Activated T-cell treated with anti-CD3 and anti-CD28 coated beads, Interleukin-2, amount 50 U/mL, for 48 hours (primary cell): ENCODE measurements around the gene MTUS2.

Experiments
- DNase-seq, 2 experiments: peaks; one replicate each; pipeline ENCODE4 v3.0.0-alpha.2; 2020

The MTUS2 gene

DNA sequence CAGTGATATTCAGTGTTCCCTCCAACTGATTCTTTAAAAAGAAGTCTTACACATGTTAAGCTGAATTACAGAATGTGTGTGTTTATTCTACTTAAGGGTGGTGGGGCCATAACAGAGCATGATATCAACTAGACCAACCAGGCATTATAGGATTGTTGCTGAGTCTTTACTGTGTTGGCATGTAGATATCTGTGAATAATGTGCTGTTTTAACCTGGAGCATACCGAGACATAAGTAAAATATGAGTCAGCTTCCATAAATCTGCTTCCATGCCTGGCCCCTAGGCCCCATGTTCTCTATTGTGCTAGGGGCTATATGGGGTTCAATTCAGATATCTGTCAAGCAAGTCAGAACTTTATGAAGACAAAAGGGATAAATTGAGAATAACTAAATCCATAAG, 295.7 kb downstream of the MTUS2 start:
- DNase-seq = no peak

DNA sequence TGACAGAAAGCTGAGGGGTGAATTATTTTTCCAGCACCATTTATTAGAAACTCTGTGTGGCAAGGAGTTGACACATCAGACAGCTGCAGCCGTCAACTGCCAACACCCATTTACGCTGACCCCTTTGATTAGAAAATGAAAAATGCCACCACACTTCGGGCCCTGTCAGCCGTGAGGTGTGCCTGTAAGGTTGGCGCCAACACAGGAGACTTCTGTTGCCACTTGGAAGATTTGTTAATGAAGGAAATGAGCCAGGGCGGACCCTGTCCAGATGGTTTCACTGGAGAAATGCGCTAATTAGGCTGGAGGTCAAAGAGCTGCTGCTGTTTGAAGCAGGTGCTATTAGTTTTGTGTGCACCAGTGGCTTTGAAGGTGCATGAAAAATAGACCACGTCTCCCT, 297.5 kb downstream of the MTUS2 start:
- no peak for DNase-seq

DNA sequence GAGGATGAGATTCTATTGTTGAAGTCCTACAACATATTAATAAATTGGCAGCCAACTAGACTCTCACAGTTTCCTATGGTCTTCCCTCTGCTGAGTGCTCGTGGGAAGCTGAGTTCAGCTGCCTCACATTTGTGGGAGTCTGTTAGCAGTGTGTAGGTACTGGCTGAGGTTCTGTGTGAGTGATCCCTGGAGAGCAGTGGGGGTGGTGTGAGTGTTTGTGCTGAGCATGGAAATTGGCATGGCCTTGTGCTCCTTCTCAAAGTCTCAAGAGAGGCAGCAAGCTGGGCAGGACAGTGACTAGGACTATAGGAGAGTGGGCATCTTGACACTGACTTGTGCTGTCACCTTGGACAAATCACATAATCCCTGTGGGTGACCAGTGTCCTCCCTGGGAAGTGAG, 298.3 kb downstream of the MTUS2 start:
- no peak for DNase-seq

DNA sequence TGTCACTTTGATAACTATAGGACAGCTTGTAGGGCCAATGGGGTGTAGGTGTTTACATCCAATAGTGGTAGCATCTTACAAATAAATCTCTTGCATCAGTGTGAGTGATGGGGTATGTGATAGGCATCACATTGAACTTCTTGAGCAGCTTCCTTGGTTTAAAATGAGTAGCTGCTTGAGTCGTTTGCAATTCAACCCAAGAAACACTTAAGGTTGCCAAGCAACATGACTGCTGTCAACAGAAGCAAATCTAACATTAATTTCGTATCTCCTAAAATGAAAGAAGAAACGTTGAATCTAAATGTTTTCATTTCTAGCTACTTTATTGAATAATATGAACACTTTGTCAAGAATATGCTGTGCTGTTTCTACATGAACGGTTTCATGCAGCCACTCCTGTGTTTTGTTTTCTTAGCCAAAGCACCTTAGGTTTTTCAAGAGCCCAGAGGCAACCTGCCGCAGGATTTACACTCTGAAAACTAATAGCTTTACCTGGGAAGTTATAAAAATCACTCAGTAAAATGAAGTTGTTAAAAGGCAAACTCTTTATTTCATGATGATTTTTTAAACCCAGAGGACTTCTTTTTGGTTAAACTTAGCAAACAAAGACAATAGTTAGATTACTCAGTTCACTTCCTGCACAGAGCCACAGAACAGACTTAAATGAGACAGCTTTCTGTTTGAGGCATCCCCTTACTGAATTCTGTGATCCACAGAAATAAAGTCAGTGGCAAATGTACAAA, 305.2 kb downstream of the MTUS2 start:
- DNase-seq = no peak

DNA sequence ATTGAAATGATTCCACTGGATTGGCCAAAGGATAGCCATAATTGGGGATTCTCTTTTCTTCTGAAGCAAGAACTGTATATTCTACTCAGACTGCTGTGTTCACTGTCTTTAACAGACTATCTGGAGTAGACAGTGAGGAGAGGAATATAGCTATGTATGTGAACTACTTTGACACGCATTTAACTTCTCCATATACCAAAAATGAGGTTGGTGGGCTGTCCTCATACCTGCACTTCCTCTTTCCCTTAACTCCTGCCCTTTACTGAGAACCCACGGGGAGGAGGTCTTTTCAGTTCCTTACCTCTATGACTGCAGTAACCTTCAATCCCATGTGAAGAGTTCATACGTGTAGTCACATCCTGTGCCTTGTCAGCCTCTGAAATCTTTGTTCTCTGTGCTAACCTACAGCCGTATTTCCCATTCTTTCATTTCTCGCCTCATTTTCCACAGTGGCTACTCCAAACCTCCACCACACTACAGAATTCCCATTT, 305.8 kb downstream of the MTUS2 start:
- no peak for DNase-seq

DNA sequence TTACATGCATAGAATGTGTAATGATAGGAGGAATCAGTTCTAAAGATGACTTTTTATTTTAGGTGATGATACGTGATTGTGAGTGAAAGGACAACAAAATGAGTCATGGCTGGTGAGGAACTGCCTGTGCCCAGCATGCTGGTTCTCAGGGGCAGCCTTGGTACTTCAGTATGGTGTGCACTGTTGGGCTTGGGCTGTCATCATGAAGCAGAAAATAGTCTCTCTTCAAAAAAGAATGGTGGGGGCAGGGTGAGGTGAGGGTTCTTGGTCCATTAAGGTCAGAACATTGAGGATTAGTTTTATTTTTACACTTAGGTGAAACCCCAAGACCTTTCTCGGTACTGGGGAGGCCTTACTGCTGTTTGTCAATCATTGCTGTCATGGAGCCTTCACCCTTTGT, 309.5 kb downstream of the MTUS2 start:
- DNase-seq = no peak

DNA sequence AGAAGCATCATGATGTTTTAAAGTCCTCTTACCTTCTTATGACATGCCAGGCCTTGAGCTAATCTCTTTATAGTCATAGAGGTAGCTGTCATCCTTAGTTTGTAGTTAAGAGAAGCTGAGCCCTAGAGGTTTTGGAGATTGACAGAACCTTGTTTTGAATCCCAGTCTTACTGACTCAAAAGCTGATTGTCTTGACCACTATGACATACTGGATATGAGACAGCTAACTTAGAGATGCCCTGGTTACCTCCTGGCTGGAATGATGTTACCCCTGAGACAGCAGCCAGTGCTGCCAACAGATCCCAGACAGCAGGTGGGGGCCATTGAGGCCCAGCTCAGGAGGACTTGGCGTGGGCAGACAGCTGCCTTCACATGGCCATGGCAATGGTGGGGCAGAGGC, 311.0 kb downstream of the MTUS2 start:
- DNase-seq = no peak

DNA sequence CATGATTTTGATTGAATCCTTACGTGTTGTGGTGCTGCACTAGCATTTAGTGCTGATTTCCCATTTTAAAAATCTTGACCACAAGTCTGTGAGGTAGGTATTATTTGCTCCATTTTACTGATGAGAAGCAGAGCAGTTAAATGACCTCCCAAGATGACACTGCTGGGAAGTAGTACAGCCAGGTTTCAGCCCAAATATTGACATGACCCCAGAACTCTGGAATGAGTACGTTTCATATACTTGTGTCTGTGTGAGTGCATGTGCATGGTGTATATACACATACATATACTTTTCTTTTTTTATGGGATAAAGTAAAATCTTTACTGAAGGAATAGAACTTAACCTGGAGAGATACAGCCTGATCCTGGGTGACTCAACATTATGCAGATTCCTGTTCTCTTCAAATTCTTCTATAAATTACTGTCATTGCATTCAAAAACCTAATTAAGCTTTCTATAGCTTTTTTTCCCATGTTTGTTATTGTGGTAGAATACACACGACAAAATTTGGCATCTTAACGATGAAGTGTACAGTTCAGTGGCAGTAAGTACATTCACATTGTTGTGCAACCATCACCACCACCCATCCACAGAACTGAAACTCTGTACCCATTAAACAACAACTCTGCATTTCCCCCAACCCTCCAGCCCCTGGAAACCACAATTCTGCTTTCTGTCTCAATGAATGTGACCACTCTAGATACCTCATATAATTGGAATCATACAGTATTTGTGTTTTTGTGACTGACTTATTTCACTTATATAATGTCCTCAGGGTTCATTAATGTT, 311.9 kb downstream of the MTUS2 start:
- no peak for DNase-seq

DNA sequence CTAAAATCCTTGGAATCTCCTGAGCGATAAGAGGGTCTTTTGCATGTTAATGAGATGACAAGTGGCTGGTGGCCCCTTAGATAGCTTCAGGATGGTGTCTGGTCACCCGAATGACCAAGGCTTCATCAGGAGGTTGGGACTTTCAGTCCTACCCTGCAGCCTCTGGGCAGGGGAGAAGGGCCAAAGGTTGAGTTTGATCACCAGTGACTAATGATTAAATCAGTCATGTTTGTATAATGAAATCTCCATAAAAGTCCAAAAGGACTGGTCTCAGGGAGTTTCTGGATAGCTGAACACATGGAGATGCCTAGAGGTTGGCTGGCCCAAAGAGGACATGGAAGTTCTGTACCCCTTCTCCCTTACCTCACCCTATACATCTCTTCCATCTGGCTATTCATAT, 316.2 kb downstream of the MTUS2 start:
- DNase-seq = no peak

DNA sequence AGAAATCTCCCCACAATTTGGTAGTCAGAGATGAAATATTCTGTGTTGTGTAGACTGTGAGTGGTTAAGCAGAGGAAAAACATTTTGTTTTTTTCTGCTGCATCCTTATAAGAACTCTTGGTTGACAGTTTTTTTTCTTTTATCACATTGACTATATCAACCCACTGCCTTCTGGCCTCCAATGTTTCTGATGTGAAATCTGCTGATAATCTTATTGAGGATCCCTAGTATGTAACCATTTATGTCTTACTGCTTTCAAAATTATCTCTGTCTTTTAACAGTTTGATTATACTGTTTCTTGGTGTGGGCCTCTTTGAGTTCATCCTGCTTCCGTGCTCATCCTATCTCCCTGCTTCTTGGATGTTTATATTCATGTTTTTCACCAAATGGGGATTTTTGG, 316.9 kb downstream of the MTUS2 start:
- no peak for DNase-seq

DNA sequence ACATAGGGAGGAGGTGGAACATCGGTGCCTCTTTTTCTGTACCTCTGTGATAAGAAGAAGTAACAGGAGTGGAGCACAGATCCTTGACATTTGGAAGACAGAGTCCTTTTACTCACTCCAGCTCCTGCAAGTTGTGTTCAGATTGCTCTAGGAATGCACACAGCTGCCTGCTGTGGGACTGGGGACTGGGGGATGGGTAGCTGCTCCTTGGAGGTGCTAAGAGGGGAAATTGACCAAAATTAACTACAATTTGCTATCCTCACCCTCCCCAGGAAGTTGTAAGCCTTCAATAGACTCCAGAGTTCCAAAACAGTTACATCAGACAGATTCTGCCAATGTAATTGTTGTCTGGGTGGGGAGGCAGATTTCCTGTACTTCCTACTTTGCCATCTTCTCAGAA, 317.9 kb downstream of the MTUS2 start:
- no peak for DNase-seq

DNA sequence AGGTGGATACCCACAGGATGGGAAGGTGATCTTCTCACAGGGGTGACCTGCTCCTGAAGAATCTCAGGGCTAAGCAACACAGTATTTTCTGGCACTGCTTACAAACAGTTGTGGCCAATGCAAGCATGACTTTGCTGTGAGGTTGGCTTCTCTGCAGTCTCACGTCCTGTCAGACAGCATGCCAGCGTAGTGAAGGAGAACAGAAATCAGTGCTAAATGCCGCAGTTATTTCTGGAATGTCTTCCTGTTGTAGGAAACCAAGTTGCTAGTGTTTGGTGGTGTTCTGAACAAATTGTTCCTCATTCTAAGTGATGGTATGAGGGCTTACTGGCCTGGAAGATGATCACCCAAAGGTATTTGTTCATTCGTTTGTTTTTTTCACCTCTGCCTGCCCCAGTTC, 320.1 kb downstream of the MTUS2 start:
- no peak for DNase-seq

DNA sequence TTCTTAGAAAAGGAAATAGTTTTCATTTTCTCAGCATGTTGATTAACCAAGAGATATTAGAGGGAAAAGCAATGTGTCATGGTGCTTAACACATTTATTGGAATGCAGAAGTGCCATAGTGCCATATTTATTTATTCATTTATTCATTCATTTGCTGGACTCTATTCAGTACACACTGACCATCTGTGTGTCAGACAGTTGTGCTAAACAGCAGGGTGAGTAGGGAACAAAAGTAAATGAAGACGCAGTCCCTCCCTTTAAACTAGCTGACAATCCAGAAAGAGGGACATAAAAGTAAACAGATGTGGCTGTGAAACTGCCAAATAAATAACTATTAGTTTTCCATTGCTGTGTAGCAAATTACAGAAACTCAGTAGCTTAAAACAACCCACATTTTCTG, 323.7 kb downstream of the MTUS2 start:
- no peak for DNase-seq

DNA sequence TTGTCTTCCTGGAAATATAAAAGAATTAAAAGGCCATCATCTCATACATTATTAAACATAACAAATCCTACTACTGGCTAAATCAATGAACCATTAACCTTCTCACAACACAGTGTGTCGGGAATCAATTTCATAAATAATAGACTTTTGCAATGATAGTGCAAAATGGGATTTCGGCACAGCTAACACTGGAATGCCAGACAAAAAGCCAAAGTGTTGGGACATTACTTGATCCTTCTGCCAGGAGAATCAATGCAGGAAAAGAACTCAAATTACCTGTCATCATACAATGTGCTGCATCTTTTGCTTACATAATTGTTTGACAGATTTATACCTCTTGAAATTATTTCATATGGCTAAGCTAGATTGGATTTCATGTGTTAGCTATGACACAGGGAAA, 334.3 kb downstream of the MTUS2 start:
- no peak for DNase-seq

DNA sequence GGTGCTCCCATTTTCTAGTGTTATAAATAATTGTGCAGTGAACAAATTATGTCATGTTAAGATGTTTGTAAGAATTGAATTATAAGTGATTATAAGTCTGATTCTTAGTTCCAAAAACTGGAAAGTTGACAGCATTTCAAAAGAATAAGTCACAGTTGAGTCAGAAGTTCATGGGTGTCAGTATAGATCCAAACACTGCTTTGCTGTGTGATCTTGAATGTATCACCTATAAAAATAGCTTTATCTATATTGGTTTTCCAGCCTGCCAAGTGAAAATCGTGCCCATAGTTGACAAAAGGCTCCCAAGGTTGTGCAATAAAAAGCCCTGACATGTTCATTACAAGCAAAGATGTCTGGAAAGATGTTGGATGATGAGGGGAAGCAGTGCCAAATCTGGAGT, 336.0 kb downstream of the MTUS2 start:
- no peak for DNase-seq

DNA sequence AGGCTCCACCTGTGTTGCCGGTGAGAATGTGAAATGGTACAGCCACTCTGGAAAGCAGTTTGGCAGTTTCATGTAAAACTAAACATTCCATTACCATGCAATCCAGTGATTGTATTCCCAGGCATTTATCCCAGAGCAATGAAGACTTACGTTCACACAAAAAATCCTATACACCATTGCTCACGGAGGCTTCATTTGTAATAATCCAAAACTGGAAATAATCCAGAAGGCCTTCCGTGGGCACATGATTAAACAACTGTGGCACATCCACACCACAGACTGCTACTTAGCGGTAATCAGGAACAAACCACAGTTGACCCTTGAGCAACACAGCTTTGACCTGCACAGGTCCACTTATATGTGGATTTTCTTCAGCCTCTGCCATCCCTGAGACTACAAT, 339.7 kb downstream of the MTUS2 start:
- no peak for DNase-seq

DNA sequence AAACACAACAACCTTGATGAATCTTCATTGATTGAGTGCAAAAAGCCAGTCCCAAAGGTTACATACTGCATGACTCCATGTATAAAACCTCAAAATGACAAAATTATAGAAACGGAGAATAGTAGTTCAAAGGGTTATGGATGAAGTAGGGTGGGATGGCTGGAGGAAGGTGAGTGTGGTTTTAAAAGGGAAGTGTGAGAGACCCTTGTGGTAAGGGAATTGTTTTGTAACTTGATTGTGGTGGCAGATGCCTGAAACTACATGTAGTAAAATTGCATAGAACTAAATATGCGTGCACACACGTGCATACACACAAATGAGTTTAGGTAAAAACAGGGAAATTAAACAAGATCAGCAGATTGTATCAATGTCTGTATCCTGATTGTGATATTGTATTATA, 340.7 kb downstream of the MTUS2 start:
- no peak for DNase-seq

DNA sequence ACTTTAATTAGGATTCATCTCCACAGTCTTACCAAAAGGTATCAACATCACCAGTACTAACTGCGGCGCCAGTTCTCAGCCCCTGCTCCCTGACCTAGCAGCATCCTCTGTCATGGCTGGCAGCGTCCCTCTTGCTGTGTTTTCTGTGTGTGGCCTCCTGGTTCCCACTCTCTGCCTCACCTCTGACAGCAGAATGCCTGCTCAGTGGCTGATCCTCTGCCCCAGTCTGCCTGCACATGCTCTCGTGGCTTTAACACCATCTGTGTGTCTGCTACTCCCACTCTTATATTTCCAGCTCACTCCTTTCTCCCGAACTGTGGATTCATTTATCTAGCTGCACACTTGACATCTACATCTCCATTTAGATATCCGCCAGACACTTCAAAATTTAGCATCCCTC, 341.5 kb downstream of the MTUS2 start:
- DNase-seq = no peak

DNA sequence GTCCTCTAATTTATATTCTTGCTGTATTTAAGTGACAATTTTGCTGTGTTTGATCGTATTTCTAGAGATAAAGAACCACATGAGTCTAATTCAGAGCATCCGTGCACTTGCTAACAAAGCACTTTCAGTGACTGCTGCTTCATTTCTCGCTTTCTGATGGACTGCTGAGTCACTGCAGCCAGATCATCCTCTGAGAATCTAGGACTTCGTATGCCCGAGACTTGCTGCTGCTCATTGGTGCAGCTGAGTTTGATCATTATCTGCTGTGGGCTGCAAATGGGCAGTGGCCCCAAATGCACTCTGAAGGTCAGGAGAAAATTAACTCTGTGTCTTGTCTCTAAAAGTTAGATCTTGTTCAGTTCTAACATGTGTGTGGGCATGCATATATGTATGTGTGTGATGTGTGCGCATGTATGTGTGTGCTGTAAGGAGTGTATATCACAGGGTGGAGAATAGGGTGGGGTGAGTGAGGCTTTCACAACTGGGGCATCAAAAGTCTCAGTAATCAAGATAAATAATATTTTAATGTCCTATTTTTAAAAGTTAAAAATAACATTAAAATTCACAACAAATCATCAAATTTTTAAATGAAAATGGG, 342.6 kb downstream of the MTUS2 start:
- no peak for DNase-seq

DNA sequence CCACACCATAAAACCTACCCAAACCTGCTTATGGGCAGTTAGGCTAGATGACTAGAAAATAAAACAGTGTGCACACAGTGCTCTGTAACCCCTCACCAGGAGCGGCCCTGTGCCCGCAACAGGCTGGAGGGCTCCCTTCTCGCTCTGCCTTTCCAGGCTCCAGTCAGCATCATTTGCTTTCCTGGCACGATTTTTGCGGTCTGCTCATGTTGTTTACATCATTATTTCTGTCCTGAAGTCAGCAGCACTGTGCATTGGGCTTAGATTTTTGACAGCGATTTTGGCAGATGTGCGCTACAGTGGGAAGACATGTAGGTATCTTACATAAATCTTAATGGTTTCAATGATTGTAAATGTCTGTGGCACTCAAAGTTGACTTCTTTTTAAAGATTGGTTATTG, 344.0 kb downstream of the MTUS2 start:
- DNase-seq = no peak

DNA sequence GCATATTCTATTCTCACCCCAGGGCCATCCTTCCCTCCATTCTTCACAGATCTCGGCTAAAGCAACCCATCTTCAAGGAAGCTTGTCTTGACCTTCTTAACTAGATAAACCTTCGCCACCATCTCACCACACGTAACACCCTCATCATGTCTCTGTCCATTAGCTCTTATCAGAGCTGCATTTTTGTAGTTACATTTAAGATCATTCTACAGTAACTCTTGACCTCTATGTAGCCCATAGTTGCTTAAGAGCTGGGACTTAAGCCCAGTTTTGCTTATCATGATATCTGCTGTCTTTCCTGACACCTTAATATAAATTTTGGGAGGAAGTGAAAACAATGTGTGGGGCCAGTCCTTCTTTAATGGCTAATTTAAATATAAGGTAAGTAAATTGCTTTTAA, 345.1 kb downstream of the MTUS2 start:
- no peak for DNase-seq

DNA sequence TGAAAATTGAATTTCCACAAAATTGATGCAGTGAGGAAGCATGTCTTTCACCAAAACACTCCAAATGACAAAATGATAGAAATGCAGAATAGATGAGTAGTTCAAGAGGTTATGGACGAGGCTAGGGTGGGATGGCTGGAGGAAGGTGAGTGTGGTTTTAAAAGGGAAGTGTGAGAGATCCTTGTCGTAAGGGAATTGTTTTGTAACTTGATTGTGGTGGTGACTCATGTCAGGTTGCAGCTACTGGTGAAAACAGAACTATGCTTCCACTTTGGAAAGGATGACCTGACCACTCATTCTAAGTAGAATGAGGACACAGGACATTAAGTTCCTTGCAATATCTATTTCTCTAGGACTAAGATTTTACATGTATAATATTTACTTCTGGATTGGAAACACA, 345.7 kb downstream of the MTUS2 start:
- DNase-seq = no peak

DNA sequence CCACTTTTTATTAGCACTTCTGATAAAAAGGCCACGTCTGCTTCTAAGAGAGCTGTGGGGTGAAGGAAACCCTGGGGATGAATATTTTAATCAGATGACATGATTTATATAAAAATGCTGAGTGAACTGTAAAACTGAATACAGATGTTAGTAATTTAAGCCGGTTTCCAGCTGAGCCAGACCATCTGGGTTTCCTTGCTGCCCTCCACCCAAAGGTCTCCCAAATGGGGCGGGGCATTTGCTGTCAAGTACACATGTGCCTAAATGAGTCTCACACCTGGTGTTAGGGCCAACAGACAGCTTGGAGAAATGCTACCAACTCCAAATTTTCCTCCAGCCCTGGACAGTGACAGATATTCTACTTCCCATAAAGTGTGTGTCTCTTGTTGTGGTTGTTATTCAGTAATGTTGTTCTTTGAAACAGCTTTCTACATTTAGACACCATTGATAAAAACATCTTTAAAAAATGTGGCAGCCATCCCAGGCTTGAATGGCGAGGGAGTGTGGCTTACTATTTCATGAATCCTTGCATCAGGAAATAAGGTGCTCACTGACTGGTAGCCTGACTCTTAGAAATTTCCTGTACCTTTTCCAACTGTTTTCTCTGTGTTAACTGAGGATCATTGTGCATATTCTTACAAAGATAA, 350.4 kb downstream of the MTUS2 start:
- no peak for DNase-seq

DNA sequence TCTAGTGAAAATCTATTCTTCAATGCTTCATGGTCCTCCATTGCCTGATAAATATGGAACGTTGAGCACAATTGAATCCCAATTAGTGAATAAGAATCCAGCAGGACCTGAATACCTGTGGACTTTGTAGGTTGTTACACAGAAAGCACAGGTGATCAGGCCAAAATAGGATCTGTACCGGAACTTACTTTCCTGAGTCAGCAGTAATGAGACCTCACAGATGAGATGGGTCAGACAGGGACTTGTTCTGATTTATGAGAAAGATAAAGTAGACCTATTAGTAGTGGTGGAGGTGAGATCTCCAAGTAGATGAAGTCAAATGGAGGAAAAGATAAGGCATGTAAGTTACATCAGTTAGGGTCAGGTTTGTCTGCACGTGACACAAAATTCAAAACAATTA, 351.1 kb downstream of the MTUS2 start:
- no peak for DNase-seq
